ENCODE measurements around the gene TCTN3. TPM values are rescaled to one million over a fixed set of nuclear protein-coding genes. Genes with fewer than 3 reads are reported as not detected.
A peak's percentile ranks its signal among the peaks of the same experiment; 100 is the strongest.
"Not testable (repeated sequence)": the region's sequence is repeated elsewhere in the genome, so short reads cannot be mapped to it uniquely, and the experiment has no call there.

TCTN3 gene
- total RNA-seq, 1 donor from 2014 or later, result 19.5 TPM

GRCh38 chr10:95730233-95730632, 36.5 kb upstream of the TCTN3 start:
- Histone ChIP-seq H3K27me3 (ENCODE audit: control insufficient read depth, insufficient read depth, low read length) (no peaks in the 10 kb centered on the region), H3K36me3 (ENCODE audit: control insufficient read depth, insufficient read depth, low read length) (no peaks in the 10 kb centered on the region), H3K4me3 (ENCODE audit: low read depth, low read length) (no peak overlapping the region)
- no peak for TF ChIP-seq CTCF (IDR thresholded peaks at IDR 0.05; ENCODE audit: insufficient read depth, low read length, severe bottlenecking)
- DNase-seq (ENCODE audit: low read depth), result no peak
- no peak for FAIRE-seq

- TF ChIP-seq CTCF (IDR thresholded peaks at IDR 0.05; ENCODE audit: insufficient read depth, low read length, severe bottlenecking), result no peak
- H3K27me3 ChIP-seq (ENCODE audit: control insufficient read depth, insufficient read depth, low read length), result no peaks in the 10 kb centered on the region
- no peak for DNase-seq (ENCODE audit: low read depth)
- H3K36me3 ChIP-seq (ENCODE audit: control insufficient read depth, insufficient read depth, low read length), result no peaks in the 10 kb centered on the region
- no peak overlapping the region for H3K4me3 ChIP-seq (ENCODE audit: low read depth, low read length)
- FAIRE-seq, result no peak
These were observed 35.8 kb upstream of the TCTN3 start for GRCh38 chr10:95729323-95730055.

GRCh38 chr10:95728526-95728925, 34.8 kb upstream of the TCTN3 start:
- H3K36me3 ChIP-seq (ENCODE audit: control insufficient read depth, insufficient read depth, low read length), result no peaks in the 10 kb centered on the region
- FAIRE-seq (no peak), DNase-seq (ENCODE audit: low read depth) (no peak)
- H3K4me3 ChIP-seq (ENCODE audit: low read depth, low read length), result no peak overlapping the region
- TF ChIP-seq CTCF (IDR thresholded peaks at IDR 0.05; ENCODE audit: insufficient read depth, low read length, severe bottlenecking), result no peak
- no peaks in the 10 kb centered on the region for H3K27me3 ChIP-seq (ENCODE audit: control insufficient read depth, insufficient read depth, low read length)

GRCh38 chr10:95722496-95722895, 28.8 kb upstream of the TCTN3 start:
- H3K4me3 ChIP-seq (ENCODE audit: low read depth, low read length); H3K36me3 ChIP-seq (ENCODE audit: control insufficient read depth, insufficient read depth, low read length); FAIRE-seq; H3K27me3 ChIP-seq (ENCODE audit: control insufficient read depth, insufficient read depth, low read length); DNase-seq (ENCODE audit: low read depth): not testable (repeated sequence)

GRCh38 chr10:95720745-95721144, 27.0 kb upstream of the TCTN3 start:
- H3K27me3 ChIP-seq (ENCODE audit: control insufficient read depth, insufficient read depth, low read length); FAIRE-seq; H3K36me3 ChIP-seq (ENCODE audit: control insufficient read depth, insufficient read depth, low read length); H3K4me3 ChIP-seq (ENCODE audit: low read depth, low read length): not testable (repeated sequence)
- peak; percentile 37 for DNase-seq (ENCODE audit: low read depth)

- Histone ChIP-seq H3K36me3 (ENCODE audit: control insufficient read depth, insufficient read depth, low read length) (no peaks in the 10 kb centered on the region), H3K4me3 (ENCODE audit: low read depth, low read length) (no peak overlapping the region), H3K27me3 (ENCODE audit: control insufficient read depth, insufficient read depth, low read length) (no peaks in the 10 kb centered on the region)
- TF ChIP-seq CTCF (IDR thresholded peaks at IDR 0.05; ENCODE audit: insufficient read depth, low read length, severe bottlenecking), result no peak
- no peak for DNase-seq (ENCODE audit: low read depth)
- no peak for FAIRE-seq
These were observed 23.1 kb upstream of the TCTN3 start for GRCh38 chr10:95716866-95717265.

GRCh38 chr10:95716466-95716865, 22.7 kb upstream of the TCTN3 start:
- TF ChIP-seq CTCF (IDR thresholded peaks at IDR 0.05; ENCODE audit: insufficient read depth, low read length, severe bottlenecking), result no peak

More at GRCh38 chr10:95716466-95716865, 22.7 kb upstream of the TCTN3 start:
- FAIRE-seq (no peak), DNase-seq (ENCODE audit: low read depth) (no peak)
- Histone ChIP-seq H3K36me3 (ENCODE audit: control insufficient read depth, insufficient read depth, low read length) (no peaks in the 10 kb centered on the region), H3K27me3 (ENCODE audit: control insufficient read depth, insufficient read depth, low read length) (no peaks in the 10 kb centered on the region), H3K4me3 (ENCODE audit: low read depth, low read length) (no peak overlapping the region)
